Smooth muscle cell (in vitro differentiated cells): ENCODE data around the gene SCYGR6. TPM values are rescaled to one million over a fixed set of nuclear protein-coding genes. Genes with fewer than 3 reads are reported as not detected.
A peak's percentile ranks its signal among the peaks of the same experiment; 100 is the strongest.
"Not testable (repeated sequence)": the region's sequence is repeated elsewhere in the genome, so short reads cannot be mapped to it uniquely, and the experiment has no call there.

Source experiments
- DNase-seq: peaks from one replicate; lab custom pipeline; 2025; ENCODE audit not compliant: unreplicated experiment; lab: John Stamatoyannopoulos, UW
- H2AFZ ChIP-seq: fragments of 200-600 bp; sonication (generic); 2 replicates; pipeline ENCODE4 v1.6.0; 2016; ENCODE audit warnings: antibody characterized with exemption, low read depth, mild to moderate bottlenecking
- H3F3A ChIP-seq: fragments of 200-600 bp; sonication (generic); 2 replicates; pipeline ENCODE4 v1.6.0; 2017; ENCODE audit warnings: antibody characterized with exemption, low read depth
- H3K27ac ChIP-seq: fragments of 200-600 bp; sonication (generic); 2 replicates; pipeline ENCODE4 v1.5.1; 2016; ENCODE audit warnings: low read depth, mild to moderate bottlenecking
- H3K27me3 ChIP-seq: fragments of 200-600 bp; sonication (generic); 2 replicates; pipeline ENCODE4 v1.6.1; 2016; ENCODE audit warnings: low read depth, mild to moderate bottlenecking
- H3K36me3 ChIP-seq: fragments of 200-600 bp; sonication (generic); 2 replicates; pipeline ENCODE4 v1.5.1; 2016; ENCODE audit warnings: low read depth
- H3K4me1 ChIP-seq: fragments of 200-600 bp; sonication (generic); 2 replicates; pipeline ENCODE4 v1.5.1; 2016; ENCODE audit warnings: low read depth
- H3K4me2 ChIP-seq: fragments of 200-600 bp; sonication (generic); 2 replicates; pipeline ENCODE4 v1.6.0; 2016; ENCODE audit warnings: mild to moderate bottlenecking
- H3K4me3 ChIP-seq: fragments of 200-600 bp; sonication (generic); 2 replicates; pipeline ENCODE4 v1.5.1; 2016; ENCODE audit warnings: mild to moderate bottlenecking
- H3K79me2 ChIP-seq: fragments of 200-600 bp; sonication (generic); 2 replicates; pipeline ENCODE4 v1.6.0; 2016; ENCODE audit warnings: low read depth, mild to moderate bottlenecking
- H3K9ac ChIP-seq: fragments of 200-600 bp; sonication (generic); 2 replicates; pipeline ENCODE4 v1.6.0; 2016; ENCODE audit warnings: low read depth
- H3K9me3 ChIP-seq: fragments of 200-600 bp; sonication (generic); replicated peaks from 2 replicates; pipeline ENCODE4 v1.5.1; 2016; ENCODE audit warnings: low read depth
- H4K20me1 ChIP-seq: fragments of 200-600 bp; sonication (generic); 2 replicates; pipeline ENCODE4 v1.6.0; 2016; ENCODE audit warnings: low read depth
- WGBS: methylation state at CpG from one replicate; pipeline ENCODE4 v1.1.7; 2016; ENCODE audit warnings: low lambda C conversion rate; 5-methylcytosine and 5-hydroxymethylcytosine counted together
- polyA plus RNA-seq: library from polyadenylated mRNA; unstranded; fragments of >200 nt; fragmentation: Nextera tagmentation; extraction: Ambion mirVana; gene quantifications from 2 replicates; pipeline ENCODE4 v1.2.1, GENCODE V29; 2016
- total RNA-seq: library from RNA; depleted of rRNA; stranded (reverse); fragments of >200 nt; gene quantifications from 2 replicates; pipeline ENCODE4 v1.2.3, GENCODE V29; 2014
- TF ChIP-seq, protein P1 (sequence below): fragments of 200-600 bp; sonication (generic); IDR thresholded peaks from 2 replicates; pipeline ENCODE4 v1.5.1; 2017; ENCODE audit warnings: borderline replicate concordance, mild to moderate bottlenecking, antibody characterized with exemption; ENCODE audit not compliant: insufficient read depth, poor library complexity, severe bottlenecking

Gene SCYGR6
- total and polyA plus RNA-seq, 2 experiments from 2014 or later: not detected

DNA sequence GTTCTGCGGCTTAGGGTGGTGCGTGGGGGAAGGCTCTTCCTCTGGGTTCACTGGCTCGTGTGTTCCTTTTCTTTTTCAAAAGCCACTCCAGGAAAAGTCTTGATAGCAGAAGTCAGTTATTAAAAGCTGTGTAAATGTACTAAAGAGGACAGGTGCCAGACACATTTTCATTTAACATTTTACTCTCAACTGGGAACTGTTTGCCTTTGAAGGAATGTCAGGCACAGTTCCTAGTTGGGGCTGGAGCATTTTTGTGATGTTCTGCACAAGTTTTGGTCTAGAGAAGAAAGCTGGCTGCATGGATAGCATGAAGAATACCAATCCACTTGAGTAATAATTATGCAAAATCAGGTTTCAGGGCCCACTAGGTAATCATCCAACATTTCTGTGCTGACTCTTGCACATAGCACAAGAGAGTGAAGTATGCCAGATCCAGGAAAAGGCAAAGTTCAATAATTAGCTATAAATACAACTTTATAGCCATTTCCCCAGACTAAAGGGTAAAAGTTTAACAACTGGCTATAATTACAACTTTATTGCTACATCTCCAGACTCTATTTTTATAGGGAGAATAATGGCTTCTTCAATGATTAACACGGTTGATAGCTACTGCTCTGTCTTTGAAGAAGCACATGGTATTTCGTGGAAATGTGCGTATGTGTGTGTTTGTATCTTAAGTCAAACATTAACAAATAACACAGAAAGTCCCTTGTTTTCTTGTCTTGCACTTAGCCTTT lies 37.4 kb upstream of the SCYGR6 start:
- H3K4me1 ChIP-seq: no peaks in the 10 kb centered on the region
- H3K36me3 ChIP-seq: no peaks in the 10 kb centered on the region
- no peak for DNase-seq
- H3K27me3 ChIP-seq: no peaks in the 10 kb centered on the region
- H3F3A ChIP-seq: peaks cover 4% of the 10 kb centered on the region
- no peak overlapping the region for H3K27ac ChIP-seq
- no peaks in the 10 kb centered on the region for H3K79me2 ChIP-seq
- no peaks in the 10 kb centered on the region for H3K9me3 ChIP-seq
- H3K9ac ChIP-seq: no peak overlapping the region
- H2AFZ ChIP-seq: peak overlapping the region; percentile 1
- WGBS: 57% methylated on average over 6 of the region's 6 CpGs
- H3K4me3 ChIP-seq: no peak overlapping the region
- TF ChIP-seq, protein P1, sequence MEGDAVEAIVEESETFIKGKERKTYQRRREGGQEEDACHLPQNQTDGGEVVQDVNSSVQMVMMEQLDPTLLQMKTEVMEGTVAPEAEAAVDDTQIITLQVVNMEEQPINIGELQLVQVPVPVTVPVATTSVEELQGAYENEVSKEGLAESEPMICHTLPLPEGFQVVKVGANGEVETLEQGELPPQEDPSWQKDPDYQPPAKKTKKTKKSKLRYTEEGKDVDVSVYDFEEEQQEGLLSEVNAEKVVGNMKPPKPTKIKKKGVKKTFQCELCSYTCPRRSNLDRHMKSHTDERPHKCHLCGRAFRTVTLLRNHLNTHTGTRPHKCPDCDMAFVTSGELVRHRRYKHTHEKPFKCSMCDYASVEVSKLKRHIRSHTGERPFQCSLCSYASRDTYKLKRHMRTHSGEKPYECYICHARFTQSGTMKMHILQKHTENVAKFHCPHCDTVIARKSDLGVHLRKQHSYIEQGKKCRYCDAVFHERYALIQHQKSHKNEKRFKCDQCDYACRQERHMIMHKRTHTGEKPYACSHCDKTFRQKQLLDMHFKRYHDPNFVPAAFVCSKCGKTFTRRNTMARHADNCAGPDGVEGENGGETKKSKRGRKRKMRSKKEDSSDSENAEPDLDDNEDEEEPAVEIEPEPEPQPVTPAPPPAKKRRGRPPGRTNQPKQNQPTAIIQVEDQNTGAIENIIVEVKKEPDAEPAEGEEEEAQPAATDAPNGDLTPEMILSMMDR: no peak
- H3K4me2 ChIP-seq: no peak overlapping the region
- H4K20me1 ChIP-seq: no peaks in the 10 kb centered on the region

DNA sequence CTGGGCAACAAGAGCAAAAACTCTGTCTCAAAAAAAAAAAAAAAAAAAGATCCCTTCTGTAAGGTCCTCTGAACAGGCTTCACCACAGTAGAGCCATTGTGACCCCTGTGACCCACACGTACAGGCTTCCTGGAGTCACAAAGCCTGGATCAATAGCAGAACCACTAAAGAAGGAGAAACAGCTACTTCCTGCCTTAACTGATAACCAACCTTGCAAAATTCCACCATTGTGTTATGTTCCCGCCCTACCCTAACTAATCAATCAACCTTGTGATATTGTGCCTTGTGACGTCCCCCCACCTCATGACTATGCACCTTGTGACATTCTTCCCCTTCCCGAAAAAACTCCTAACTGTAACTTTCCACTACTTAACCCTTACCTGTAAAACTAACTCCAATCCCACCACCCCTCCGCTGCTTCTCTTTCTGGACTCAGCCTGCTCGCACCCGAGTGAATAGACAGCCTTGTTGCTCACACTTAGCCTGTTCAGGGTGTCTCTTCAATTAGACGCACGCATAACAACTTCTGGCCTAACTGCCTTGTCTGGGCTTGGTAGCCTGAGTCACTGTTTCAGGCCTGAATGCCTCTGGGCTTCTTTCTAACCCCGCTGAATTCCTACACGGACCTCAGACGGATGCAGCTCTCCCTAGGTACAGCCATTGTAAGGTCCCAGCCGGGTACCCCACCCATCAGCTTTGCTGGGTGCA lies 35.0 kb upstream of the SCYGR6 start:
- no peaks in the 10 kb centered on the region for H3K27me3 ChIP-seq
- H3K9ac ChIP-seq: no peak overlapping the region
- WGBS: 36% methylated on average over 13 of the region's 13 CpGs
- no peak overlapping the region for H3K4me3 ChIP-seq
- TF ChIP-seq, protein P1: no peak
- no peaks in the 10 kb centered on the region for H3K4me1 ChIP-seq
- no peak overlapping the region for H3K27ac ChIP-seq
- DNase-seq: no peak
- H3K9me3 ChIP-seq: no peaks in the 10 kb centered on the region
- no peaks in the 10 kb centered on the region for H3K79me2 ChIP-seq
- H3K36me3 ChIP-seq: no peaks in the 10 kb centered on the region
- H2AFZ ChIP-seq: peak overlapping the region; percentile 66
- no peaks in the 10 kb centered on the region for H4K20me1 ChIP-seq
- no peak overlapping the region for H3K4me2 ChIP-seq
- peaks cover 4% of the 10 kb centered on the region for H3F3A ChIP-seq

DNA sequence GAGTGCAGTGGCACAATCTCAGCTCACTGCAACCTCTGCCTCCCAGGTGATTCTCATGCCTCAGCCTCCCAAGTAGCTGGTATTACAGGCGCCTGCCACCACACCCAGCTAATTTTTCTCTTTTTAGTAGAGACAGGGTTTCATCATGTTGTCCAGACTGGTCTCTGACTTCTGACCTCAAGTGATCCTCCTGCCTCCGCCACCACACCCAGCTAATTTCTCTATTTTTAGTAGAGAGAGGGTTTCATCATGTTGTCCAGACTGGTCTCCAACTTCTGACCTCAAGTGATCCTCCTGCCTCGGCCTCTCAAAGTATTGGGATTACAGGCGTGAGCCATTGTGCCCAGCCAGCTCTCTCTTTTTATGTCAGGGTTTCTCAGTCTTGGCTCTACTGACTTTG lies 31.7 kb upstream of the SCYGR6 start:
- 74% methylated on average over 4 of the region's 4 CpGs for WGBS
- H3K4me3 ChIP-seq, H3K4me1 ChIP-seq, H3F3A ChIP-seq, H4K20me1 ChIP-seq, DNase-seq, H3K4me2 ChIP-seq, H3K27ac ChIP-seq, H3K27me3 ChIP-seq, H3K79me2 ChIP-seq, H3K9me3 ChIP-seq, H2AFZ ChIP-seq, H3K36me3 ChIP-seq, H3K9ac ChIP-seq: not testable (repeated sequence)

DNA sequence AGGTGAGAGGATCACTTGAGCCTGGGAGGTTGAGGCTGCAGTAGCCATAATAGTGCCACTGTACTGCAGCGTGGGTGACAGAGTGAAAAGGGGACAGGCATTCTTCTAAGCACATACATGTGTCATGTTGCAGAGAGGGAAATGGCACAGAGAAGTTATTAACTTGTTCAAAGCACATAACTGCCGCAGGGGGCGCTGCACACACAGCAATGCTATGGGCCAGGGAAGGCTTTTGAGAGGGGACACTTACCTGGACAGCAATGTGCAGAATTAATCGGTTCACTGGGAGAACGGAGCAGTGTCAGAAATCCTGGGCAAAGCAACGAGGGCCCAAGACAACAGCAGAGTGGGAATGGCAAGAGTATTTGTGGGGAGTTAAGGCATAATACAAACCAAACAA lies 23.5 kb upstream of the SCYGR6 start:
- Histone ChIP-seq H3K9me3 (no peaks in the 10 kb centered on the region), H3K27ac (no peak overlapping the region), H3K4me3 (no peak overlapping the region), H2AFZ (no peak overlapping the region), H3K79me2 (no peaks in the 10 kb centered on the region), H3K27me3 (no peaks in the 10 kb centered on the region), H3F3A (no peaks in the 10 kb centered on the region), H3K4me2 (no peak overlapping the region), H3K9ac (no peak overlapping the region), H3K36me3 (no peaks in the 10 kb centered on the region), H3K4me1 (no peaks in the 10 kb centered on the region), H4K20me1 (no peaks in the 10 kb centered on the region)
- WGBS: 59% methylated on average over 6 of the region's 6 CpGs
- TF ChIP-seq, protein P1: peak; percentile 35
- DNase-seq: no peak
